Neural progenitor cell (in vitro differentiated cells): ENCODE results near the gene CDH13. TPM values are rescaled to one million over a fixed set of nuclear protein-coding genes. Genes with fewer than 3 reads are reported as not detected.

Experiments
- DNase-seq: peaks from one replicate; pipeline ENCODE4 v3.0.0-alpha.2; 2016; ENCODE audit warnings: low spot score
- H2AFZ ChIP-seq: fragments of 200-600 bp; sonication (generic); replicated peaks from 2 replicates; pipeline ENCODE4 v1.6.1; 2016; ENCODE audit warnings: antibody characterized with exemption
- H3F3A ChIP-seq: fragments of 200-600 bp; sonication (generic); 2 replicates; pipeline ENCODE4 v1.6.1; 2016; ENCODE audit warnings: antibody characterized with exemption, low read depth
- H3K27ac ChIP-seq: fragments of 200-600 bp; sonication (generic); 2 replicates; pipeline ENCODE4 v1.5.1; 2016; ENCODE audit warnings: mild to moderate bottlenecking
- H3K27me3 ChIP-seq: fragments of 200-600 bp; sonication (generic); 2 replicates; pipeline ENCODE4 v1.6.1; 2016; ENCODE audit warnings: mild to moderate bottlenecking, moderate library complexity
- H3K36me3 ChIP-seq: fragments of 200-600 bp; sonication (generic); 2 replicates; pipeline ENCODE4 v1.5.1; 2016
- H3K4me1 ChIP-seq: fragments of 200-600 bp; sonication (generic); 2 replicates; pipeline ENCODE4 v1.6.1; 2016; ENCODE audit warnings: mixed run types
- H3K4me2 ChIP-seq: fragments of 200-600 bp; sonication (generic); 2 replicates; pipeline ENCODE4 v1.6.1; 2016
- H3K4me3 ChIP-seq: fragments of 200-600 bp; sonication (generic); 2 replicates; pipeline ENCODE4 v1.5.1; 2016
- H3K79me2 ChIP-seq: fragments of 200-600 bp; sonication (generic); 2 replicates; pipeline ENCODE4 v1.6.1; 2016; ENCODE audit warnings: low read depth
- H3K9ac ChIP-seq: fragments of 200-600 bp; sonication (generic); 2 replicates; pipeline ENCODE4 v1.6.1; 2016
- H3K9me3 ChIP-seq: fragments of 200-600 bp; sonication (generic); 2 replicates; pipeline ENCODE4 v1.5.1; 2016; ENCODE audit warnings: low read depth
- H4K20me1 ChIP-seq: fragments of 200-600 bp; sonication (generic); 2 replicates; pipeline ENCODE4 v1.6.1; 2016; ENCODE audit warnings: low read depth
- H3K27ac Mint-ChIP-seq: 3 replicates; pipeline ENCODE4 v1.8.0; 2021; ENCODE audit warnings: mixed read lengths
- H3K27me3 Mint-ChIP-seq: 2 replicates; pipeline ENCODE4 v1.8.0; 2022; ENCODE audit warnings: low read depth, mild to moderate bottlenecking, inconsistent platforms, moderate library complexity, mixed read lengths; ENCODE audit not compliant: insufficient read depth
- H3K36me3 Mint-ChIP-seq: 3 replicates; pipeline ENCODE4 v1.8.0; 2021; ENCODE audit warnings: mixed read lengths
- H3K4me1 Mint-ChIP-seq: 3 replicates; pipeline ENCODE4 v1.8.0; 2021; ENCODE audit warnings: mixed read lengths
- H3K4me3 Mint-ChIP-seq: 3 replicates; pipeline ENCODE4 v1.8.0; 2021; ENCODE audit warnings: mild to moderate bottlenecking, moderate library complexity, mixed read lengths
- H3K9me3 Mint-ChIP-seq: 3 replicates; pipeline ENCODE4 v1.8.0; 2020; ENCODE audit warnings: mixed read lengths
- CTCF ChIP-seq: fragments of 200-600 bp; sonication (generic); IDR thresholded peaks from 2 replicates; pipeline ENCODE4 v1.5.1; 2017; ENCODE audit warnings: antibody characterized with exemption, mild to moderate bottlenecking
- EZH2 ChIP-seq: fragments of 200-600 bp; sonication (generic); IDR thresholded peaks from 2 replicates; pipeline ENCODE4 v1.6.1; 2017; ENCODE audit warnings: antibody characterized with exemption, mild to moderate bottlenecking, moderate library complexity
- EZH2phosphoT487 ChIP-seq: fragments of 200-600 bp; sonication (generic); IDR thresholded peaks from 2 replicates; pipeline ENCODE4 v1.6.1; 2017; ENCODE audit warnings: antibody characterized with exemption
- total RNA-seq: library from RNA; depleted of rRNA; stranded (reverse); fragments of >200 nt; gene quantifications from 2 replicates; pipeline ENCODE4 v1.2.3, GENCODE V29; 2015; ENCODE audit warnings: low replicate concordance

Gene CDH13
- total RNA-seq, 1 donor from 2014 or later, result 3.0 TPM

- Histone ChIP-seq H2AFZ (no peak overlapping the region), H3K9me3 (no peaks in the 10 kb centered on the region), H3K27ac (no peak overlapping the region), H3K36me3 (no peaks in the 10 kb centered on the region), H3K4me1 (no peaks in the 10 kb centered on the region), H3F3A (no peaks in the 10 kb centered on the region), H3K79me2 (no peaks in the 10 kb centered on the region), H3K27me3 (no peaks in the 10 kb centered on the region), H3K4me3 (no peak overlapping the region), H3K4me2 (no peak overlapping the region), H4K20me1 (no peaks in the 10 kb centered on the region), H3K9ac (no peak overlapping the region)
- Mint-ChIP-seq H3K9me3 (no peaks in the 10 kb centered on the region), H3K4me1 (peaks cover 7% of the 10 kb centered on the region), H3K4me3 (no peak overlapping the region), H3K36me3 (no peaks in the 10 kb centered on the region), H3K27ac (no peak overlapping the region), H3K27me3 (no peaks in the 10 kb centered on the region)
- TF ChIP-seq CTCF (no peak), EZH2phosphoT487 (no peak), EZH2 (no peak)
- DNase-seq, result no peak
Observed at GRCh38 chr16:82899006-82899405, 272.2 kb downstream of the CDH13 start.

DNA sequence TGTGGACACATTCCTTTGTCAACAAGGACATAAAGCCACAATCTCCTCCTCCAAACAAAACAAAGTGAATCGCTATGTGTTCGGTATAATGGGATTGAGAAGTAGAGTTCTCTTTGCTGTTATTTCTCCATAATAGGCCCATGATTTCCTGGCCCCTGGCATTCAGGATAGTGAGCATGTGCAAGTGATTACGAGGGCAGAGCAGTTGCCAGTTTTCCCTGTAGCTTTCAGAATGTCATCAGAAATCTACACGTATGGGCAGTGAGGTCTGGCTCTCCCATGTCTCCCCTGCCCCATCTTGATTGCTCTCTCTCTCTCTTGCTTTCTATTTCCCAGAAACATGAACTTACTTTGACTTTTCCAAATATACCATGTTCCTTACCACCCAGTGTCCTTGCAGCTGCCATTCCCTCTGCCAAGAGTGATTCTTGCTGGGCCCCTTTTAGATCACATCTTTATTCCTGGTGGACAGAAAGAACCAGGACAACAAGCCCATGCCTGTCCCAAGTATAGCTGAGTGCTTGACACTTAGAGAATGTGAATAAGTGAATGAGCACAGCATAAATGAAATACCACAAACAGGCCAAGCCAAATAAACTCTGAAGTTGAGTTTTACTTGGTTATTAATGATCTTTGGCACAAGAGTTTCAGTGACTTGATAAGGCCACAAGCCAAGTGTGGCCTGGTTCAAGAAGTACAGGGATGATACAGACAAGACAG, 273.1 kb downstream of the CDH13 start:
- H3K4me3 Mint-ChIP-seq, result no peak overlapping the region
- no peak overlapping the region for H3K27ac ChIP-seq

DNA sequence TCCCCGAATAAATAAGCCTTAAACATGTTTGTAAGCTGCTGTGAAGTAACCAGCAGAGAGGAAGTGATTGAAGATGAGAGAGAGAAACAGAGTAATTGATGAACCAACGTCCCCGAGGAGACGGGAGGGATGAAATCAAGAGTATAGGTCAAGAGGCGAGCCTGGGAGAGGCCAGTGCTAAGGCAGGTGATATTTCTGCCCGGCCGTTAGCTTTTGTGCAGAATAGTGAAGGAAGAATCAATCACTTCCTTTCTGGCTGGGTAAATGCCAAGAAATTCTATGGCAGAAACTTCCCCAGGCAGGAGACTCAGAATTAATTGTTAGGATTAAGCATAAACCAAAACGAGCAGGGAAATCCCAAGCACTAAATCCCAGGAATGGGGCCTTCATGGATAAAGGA, 273.8 kb downstream of the CDH13 start:
- Histone ChIP-seq H2AFZ (no peak overlapping the region), H3K4me3 (no peak overlapping the region), H3K27ac (no peak overlapping the region), H3K79me2 (no peaks in the 10 kb centered on the region), H3F3A (no peaks in the 10 kb centered on the region), H3K9me3 (no peaks in the 10 kb centered on the region), H3K27me3 (no peaks in the 10 kb centered on the region), H3K4me1 (no peaks in the 10 kb centered on the region), H3K9ac (no peak overlapping the region), H3K36me3 (no peaks in the 10 kb centered on the region), H3K4me2 (no peak overlapping the region), H4K20me1 (no peaks in the 10 kb centered on the region)
- Mint-ChIP-seq H3K36me3 (no peaks in the 10 kb centered on the region), H3K27ac (no peak overlapping the region), H3K9me3 (no peaks in the 10 kb centered on the region), H3K4me1 (peaks cover 7% of the 10 kb centered on the region), H3K27me3 (no peaks in the 10 kb centered on the region), H3K4me3 (no peak overlapping the region)
- TF ChIP-seq EZH2, result no peak
- TF ChIP-seq CTCF, result no peak
- no peak for TF ChIP-seq EZH2phosphoT487
- no peak for DNase-seq

More for the DNA sequence above, 273.1 kb downstream of the CDH13 start:
- H3K36me3 ChIP-seq, result no peaks in the 10 kb centered on the region
- H3K4me1 Mint-ChIP-seq, result peaks cover 7% of the 10 kb centered on the region
- H3K79me2 ChIP-seq, result no peaks in the 10 kb centered on the region
- H3K27ac Mint-ChIP-seq, result no peak overlapping the region
- no peaks in the 10 kb centered on the region for H3K27me3 ChIP-seq
- H3K36me3 Mint-ChIP-seq, result no peaks in the 10 kb centered on the region
- H3K9ac ChIP-seq, result no peak overlapping the region
- no peak for DNase-seq
- no peaks in the 10 kb centered on the region for H3K9me3 ChIP-seq
- H4K20me1 ChIP-seq, result no peaks in the 10 kb centered on the region
- H3K4me2 ChIP-seq, result no peak overlapping the region
- no peak overlapping the region for H3K4me3 ChIP-seq
- no peak overlapping the region for H2AFZ ChIP-seq
- no peaks in the 10 kb centered on the region for H3K27me3 Mint-ChIP-seq
- H3K4me1 ChIP-seq, result no peaks in the 10 kb centered on the region
- H3K9me3 Mint-ChIP-seq, result no peaks in the 10 kb centered on the region
- H3F3A ChIP-seq, result no peaks in the 10 kb centered on the region
- TF ChIP-seq CTCF (no peak), EZH2 (no peak), EZH2phosphoT487 (no peak)
